Measurements from ENCODE around the gene NAA35. TPM values are rescaled to one million over a fixed set of nuclear protein-coding genes. Genes with fewer than 3 reads are reported as not detected.

Gene NAA35
- total and polyA plus RNA-seq, 2 of the 8 experiments (the other 6 are each of a cell fraction or from before 2014, with no cell fraction given), result 12.9 to 35.2 TPM

DNA sequence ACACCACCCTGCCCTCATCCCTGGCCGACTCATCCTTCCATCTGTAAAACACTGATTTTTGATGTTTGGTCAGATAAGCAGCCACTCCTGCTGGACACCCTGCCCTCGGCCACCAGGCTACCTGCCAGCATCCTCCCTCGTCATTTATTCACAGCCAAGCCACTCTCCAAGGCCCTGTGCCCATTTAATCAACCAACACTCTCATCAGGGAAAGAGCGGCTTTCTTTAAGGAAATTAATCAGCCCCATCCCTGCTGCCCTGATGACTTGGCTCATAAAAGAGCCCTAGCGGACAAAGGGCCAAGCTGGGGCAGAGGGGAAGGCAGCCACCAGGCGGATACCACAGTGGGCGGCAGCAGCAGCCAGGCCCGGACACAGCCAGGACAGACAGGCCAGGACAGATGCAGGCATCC is 106.0 kb downstream of the NAA35 start:
- Histone ChIP-seq H3K56ac (replicated peaks; ENCODE audit: insufficient read length, low read depth, low read length) (no peak overlapping the region), H3K4me2 (ENCODE audit: insufficient read depth in 1 of 2, low read depth in 2 of 2, low read length in 2 of 2) (no peak overlapping the region), H2BK20ac (ENCODE audit: low read length) (no peak overlapping the region), H4K20me1 (replicated peaks in 1 of 2; ENCODE audit: control insufficient read depth in 1 of 2, insufficient read depth in 2 of 2, low read length in 2 of 2) (no peaks in the 10 kb centered on the region), H3K23me2 (ENCODE audit: low read depth, low read length) (no peaks in the 10 kb centered on the region), H2AK5ac (ENCODE audit: low read depth, low read length) (no peak overlapping the region), H2AFZ (ENCODE audit: low read length) (no peak overlapping the region), H3K9ac (replicated peaks in 1 of 4; ENCODE audit: extremely low read depth in 1 of 4, low read depth in 3 of 4, low read length in 3 of 4) (no peak overlapping the region), H3K4me1 (replicated peaks in 1 of 4; ENCODE audit: control insufficient read depth in 3 of 4, insufficient read depth in 4 of 4, low read length in 3 of 4) (no peaks in the 10 kb centered on the region), H3K79me2 (ENCODE audit: control insufficient read depth in 1 of 2, insufficient read depth in 2 of 2, low read length in 2 of 2) (no peaks in the 10 kb centered on the region), H3K23ac (ENCODE audit: insufficient read length) (no peak overlapping the region), H2BK5ac (ENCODE audit: low read depth, low read length) (no peak overlapping the region), H2BK12ac (ENCODE audit: low read depth, low read length) (no peak overlapping the region), H3K27ac (ENCODE audit: low read depth, low read length) (no peak overlapping the region), H4K8ac (ENCODE audit: extremely low read depth, insufficient read depth, low read length) (no peak overlapping the region), H3K36me3 (ENCODE audit: control insufficient read depth in 2 of 4, insufficient read depth in 4 of 4, low read length in 3 of 4) (no peaks in the 10 kb centered on the region), H3K27me3 (replicated peaks in 1 of 4; ENCODE audit: control insufficient read depth in 3 of 4, extremely low read depth in 1 of 4, insufficient read depth in 3 of 4, low read length in 3 of 4) (no peaks in the 10 kb centered on the region), H3K9me3 (ENCODE audit: insufficient read depth in 2 of 2, low read depth in 1 of 2, low read length in 1 of 2) (no peaks in the 10 kb centered on the region), H2BK15ac (ENCODE audit: low read length) (no peak overlapping the region), H3K79me1 (ENCODE audit: low read depth, low read length) (no peaks in the 10 kb centered on the region; the same call in 1 of the 2 replicates), H3K14ac (ENCODE audit: insufficient read length) (no peak overlapping the region), H4K5ac (ENCODE audit: insufficient read length, low read depth, low read length) (no peak overlapping the region), H3K4ac (replicated peaks; ENCODE audit: insufficient read length, low read depth, low read length) (no peak overlapping the region), H4K91ac (replicated peaks; ENCODE audit: insufficient read length, low read length) (no peak overlapping the region), H3K4me3 (ENCODE audit: extremely low read depth in 1 of 4, insufficient read depth in 2 of 4, low read depth in 3 of 4, low read length in 4 of 4) (no peak overlapping the region), H3K18ac (ENCODE audit: extremely low read depth, low read length) (no peak overlapping the region), H2BK120ac (replicated peaks; ENCODE audit: low read depth, low read length) (no peak overlapping the region)
- 92% methylated on average over 8 of the region's 8 CpGs; no CpG with 5 or more reads in 1 of the 2 experiments for WGBS, 2 experiments (ENCODE audit: extremely low coverage in 1 of 2, insufficient coverage in 1 of 2, insufficient read length in 1 of 2, insufficient replicate concordance in 2 of 2, low coverage in 1 of 2, low lambda C conversion rate in 2 of 2, missing lambda C conversion rate in 1 of 2)
- ChIA-PET POLR2A (ENCODE audit: partially characterized antibody) (interaction anchor here (1.0 kb wide), 1 partner anchor 11 kb away, joined by 4 read pairs; no protein-coding TSS in a partner anchor), CTCF (ENCODE audit: partially characterized antibody) (interaction anchor here (0.5 to 1.5 kb wide), 6 partner anchors 14 to 224 kb away, joined by 3 to 8 read pairs (median 3); no protein-coding TSS in a partner anchor)
- FAIRE-seq (no peak), DNase-seq (ENCODE audit: low read depth in 1 of 2, low spot score in 2 of 2) (no peak)
- TF ChIP-seq, protein P1, sequence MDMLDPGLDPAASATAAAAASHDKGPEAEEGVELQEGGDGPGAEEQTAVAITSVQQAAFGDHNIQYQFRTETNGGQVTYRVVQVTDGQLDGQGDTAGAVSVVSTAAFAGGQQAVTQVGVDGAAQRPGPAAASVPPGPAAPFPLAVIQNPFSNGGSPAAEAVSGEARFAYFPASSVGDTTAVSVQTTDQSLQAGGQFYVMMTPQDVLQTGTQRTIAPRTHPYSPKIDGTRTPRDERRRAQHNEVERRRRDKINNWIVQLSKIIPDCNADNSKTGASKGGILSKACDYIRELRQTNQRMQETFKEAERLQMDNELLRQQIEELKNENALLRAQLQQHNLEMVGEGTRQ (IDR thresholded peaks at IDR 0.05; ENCODE audit: low read length), result no peak
- TF ChIP-seq RFX5 (IDR thresholded peaks at IDR 0.05; ENCODE audit: borderline replicate concordance, low read depth, low read length) (no peak), SIN3A (conservative IDR thresholded peaks at IDR 0.05 in 1 of 2, IDR thresholded peaks at IDR 0.05 in 1 of 2; ENCODE audit: low read depth in 1 of 2, low read length in 2 of 2) (no peak), ZNF274 (IDR thresholded peaks at IDR 0.05; ENCODE audit: borderline replicate concordance, extremely low read depth, low read length) (no peak), BCL11A (IDR thresholded peaks at IDR 0.05; ENCODE audit: low read depth in 2 of 2, low read length in 2 of 2) (no peak), CBX8 (IDR thresholded peaks at IDR 0.05; ENCODE audit: borderline replicate concordance, low read depth, low read length) (no peak), SUZ12 (IDR thresholded peaks at IDR 0.05; ENCODE audit: low read length) (no peak), YY1 (IDR thresholded peaks at IDR 0.05; ENCODE audit: low read depth, low read length) (no peak), GTF2F1 (IDR thresholded peaks at IDR 0.05; ENCODE audit: borderline replicate concordance, low read depth, low read length) (no peak)
- TF ChIP-seq, protein P2, sequence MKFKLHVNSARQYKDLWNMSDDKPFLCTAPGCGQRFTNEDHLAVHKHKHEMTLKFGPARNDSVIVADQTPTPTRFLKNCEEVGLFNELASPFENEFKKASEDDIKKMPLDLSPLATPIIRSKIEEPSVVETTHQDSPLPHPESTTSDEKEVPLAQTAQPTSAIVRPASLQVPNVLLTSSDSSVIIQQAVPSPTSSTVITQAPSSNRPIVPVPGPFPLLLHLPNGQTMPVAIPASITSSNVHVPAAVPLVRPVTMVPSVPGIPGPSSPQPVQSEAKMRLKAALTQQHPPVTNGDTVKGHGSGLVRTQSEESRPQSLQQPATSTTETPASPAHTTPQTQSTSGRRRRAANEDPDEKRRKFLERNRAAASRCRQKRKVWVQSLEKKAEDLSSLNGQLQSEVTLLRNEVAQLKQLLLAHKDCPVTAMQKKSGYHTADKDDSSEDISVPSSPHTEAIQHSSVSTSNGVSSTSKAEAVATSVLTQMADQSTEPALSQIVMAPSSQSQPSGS (IDR thresholded peaks at IDR 0.05; ENCODE audit: low read length), result no peak
- TF ChIP-seq, protein P3, sequence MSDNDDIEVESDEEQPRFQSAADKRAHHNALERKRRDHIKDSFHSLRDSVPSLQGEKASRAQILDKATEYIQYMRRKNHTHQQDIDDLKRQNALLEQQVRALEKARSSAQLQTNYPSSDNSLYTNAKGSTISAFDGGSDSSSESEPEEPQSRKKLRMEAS (IDR thresholded peaks at IDR 0.05), result no peak
